Measurements from ENCODE around the gene INPP4A.

Gene INPP4A

DNA sequence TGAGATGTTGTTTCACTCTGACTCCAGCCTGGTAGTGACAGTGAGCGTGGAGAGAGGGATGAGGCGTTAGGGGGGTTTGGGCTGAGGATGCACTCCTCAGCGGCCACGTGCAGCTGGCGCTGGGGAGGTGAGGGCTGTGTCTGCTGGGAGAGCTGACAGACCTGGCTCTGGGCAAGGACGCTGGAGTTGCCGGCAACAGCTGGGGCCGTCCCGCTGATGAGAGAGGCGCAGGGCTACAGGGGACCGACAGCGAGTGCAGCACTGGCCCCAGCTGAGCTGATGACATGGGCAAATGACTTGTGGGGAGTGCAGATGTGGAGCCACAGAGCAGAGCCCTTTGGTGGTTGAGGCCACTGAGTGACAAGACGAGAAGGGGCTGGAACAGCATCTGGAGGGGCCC is 125.3 kb downstream of the INPP4A start:
- DNase-seq (ENCODE audit: low read depth): no peak
- TF ChIP-seq CTCF (conservative IDR thresholded peaks at IDR 0.05; ENCODE audit: control insufficient read depth, insufficient read depth, low read depth, low read length): no peak
- H3K4me3 ChIP-seq (ENCODE audit: control insufficient read depth, low read depth, low read length): no peak overlapping the region

DNA sequence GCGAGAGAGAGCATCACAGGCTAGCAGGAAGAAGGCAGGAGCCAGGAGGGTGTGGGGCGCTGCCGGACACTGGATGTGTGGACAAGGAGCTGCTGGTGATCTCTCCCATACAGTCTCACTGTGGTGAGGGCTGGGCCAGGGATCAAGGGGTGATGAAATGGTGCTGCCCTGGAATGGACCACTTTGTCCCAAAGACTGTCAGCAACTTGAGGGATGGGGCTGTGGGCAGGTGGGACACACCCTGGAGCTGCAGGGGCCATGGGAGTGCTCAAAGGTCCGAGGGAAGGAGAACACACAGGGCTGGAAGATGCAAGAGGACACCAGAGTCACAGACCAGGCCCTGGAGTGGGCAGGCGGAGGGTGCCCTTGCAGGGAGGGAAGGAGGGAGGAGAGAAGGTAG is 125.7 kb downstream of the INPP4A start:
- no peak for TF ChIP-seq CTCF (conservative IDR thresholded peaks at IDR 0.05; ENCODE audit: control insufficient read depth, insufficient read depth, low read depth, low read length)
- no peak for DNase-seq (ENCODE audit: low read depth)

DNA sequence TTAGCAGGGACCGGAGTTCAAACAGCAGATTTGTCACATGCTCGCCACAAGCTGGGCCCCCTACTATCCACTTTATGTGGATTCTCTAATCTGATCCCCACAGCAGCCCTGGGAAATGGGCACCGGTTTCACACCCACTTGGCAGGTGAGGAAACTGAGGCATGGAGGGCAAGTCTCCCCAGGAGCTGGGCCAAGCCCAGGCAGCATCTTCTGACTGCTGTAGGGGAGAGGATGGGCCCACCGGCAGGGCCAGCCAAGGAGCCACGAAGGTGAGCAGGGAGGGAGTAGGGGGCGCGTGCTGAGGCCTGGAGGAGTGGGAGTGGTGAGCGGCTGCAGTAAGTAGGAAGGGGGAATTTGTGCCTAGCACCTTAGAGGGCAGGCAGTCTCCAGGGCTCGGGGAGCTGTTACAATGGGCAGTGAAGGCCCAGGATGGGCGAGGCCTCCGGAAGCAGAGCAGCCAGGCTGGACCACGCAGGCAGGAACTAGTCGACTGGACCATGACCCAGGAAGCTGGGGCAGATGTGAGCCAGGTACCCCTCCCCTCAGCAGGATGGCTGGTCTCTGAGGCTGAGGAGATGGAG is 126.6 kb downstream of the INPP4A start:
- TF ChIP-seq CTCF (conservative IDR thresholded peaks at IDR 0.05; ENCODE audit: control insufficient read depth, insufficient read depth, low read depth, low read length): no peak
- no peak overlapping the region for H3K4me3 ChIP-seq (ENCODE audit: control insufficient read depth, low read depth, low read length)
- no peak for DNase-seq (ENCODE audit: low read depth)

More for the DNA sequence above, 125.7 kb downstream of the INPP4A start:
- H3K4me3 ChIP-seq (ENCODE audit: control insufficient read depth, low read depth, low read length): no peak overlapping the region

GRCh38 chr2:98571796-98572195 is 127.1 kb downstream of the INPP4A start:
- TF ChIP-seq CTCF (conservative IDR thresholded peaks at IDR 0.05; ENCODE audit: control insufficient read depth, insufficient read depth, low read depth, low read length): no peak
- no peak for DNase-seq (ENCODE audit: low read depth)
- H3K4me3 ChIP-seq (ENCODE audit: control insufficient read depth, low read depth, low read length): no peak overlapping the region

GRCh38 chr2:98572211-98572610 is 127.6 kb downstream of the INPP4A start:
- no peak for TF ChIP-seq CTCF (conservative IDR thresholded peaks at IDR 0.05; ENCODE audit: control insufficient read depth, insufficient read depth, low read depth, low read length)
- DNase-seq (ENCODE audit: low read depth): no peak

GRCh38 chr2:98572676-98573075 is 128.0 kb downstream of the INPP4A start:
- DNase-seq (ENCODE audit: low read depth): peak; percentile 57
- TF ChIP-seq CTCF (conservative IDR thresholded peaks at IDR 0.05; ENCODE audit: control insufficient read depth, insufficient read depth, low read depth, low read length): no peak
- no peak overlapping the region for H3K4me3 ChIP-seq (ENCODE audit: control insufficient read depth, low read depth, low read length)

More at GRCh38 chr2:98572211-98572610, 127.6 kb downstream of the INPP4A start:
- no peak overlapping the region for H3K4me3 ChIP-seq (ENCODE audit: control insufficient read depth, low read depth, low read length)

DNA sequence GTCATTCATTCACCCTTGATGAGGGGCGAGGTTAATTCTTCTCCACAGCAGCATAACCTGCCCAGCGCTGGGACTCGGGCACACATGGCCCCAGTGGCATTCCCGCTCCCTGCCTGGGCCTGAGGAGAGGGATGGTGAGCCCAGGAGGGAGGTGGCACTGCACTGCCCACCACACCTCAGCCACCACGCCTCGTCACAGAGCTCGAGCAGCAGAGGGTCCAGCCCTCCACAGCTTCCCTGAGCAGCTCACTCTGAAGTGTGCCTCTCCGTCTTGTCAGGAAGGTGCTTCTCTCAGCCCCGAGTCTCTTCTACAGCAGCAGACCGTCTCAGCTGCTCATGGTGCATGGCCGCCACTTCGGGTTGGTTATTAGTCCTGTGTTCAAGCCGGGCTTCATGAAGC is 128.8 kb downstream of the INPP4A start:
- no peak for TF ChIP-seq CTCF (conservative IDR thresholded peaks at IDR 0.05; ENCODE audit: control insufficient read depth, insufficient read depth, low read depth, low read length)
- no peak for DNase-seq (ENCODE audit: low read depth)
- H3K4me3 ChIP-seq (ENCODE audit: control insufficient read depth, low read depth, low read length): no peak overlapping the region

All from fibroblast of mammary gland (primary cell).